GM15510 (cell line): Measurements from ENCODE around the gene ZFYVE16.

Source experiments
- POLR2A ChIP-seq: IDR thresholded peaks from 3 replicates; pipeline ENCODE4 v1.6.1; 2011; ENCODE audit warnings: borderline replicate concordance; ENCODE audit not compliant: insufficient read length; ENCODE audit errors: extremely low read depth

The ZFYVE16 gene

GRCh38 chr5:80509362-80509761 is 101.5 kb downstream of the ZFYVE16 start:
- TF ChIP-seq POLR2A = no peak

GRCh38 chr5:80516826-80517225 is 109.0 kb downstream of the ZFYVE16 start:
- no peak for TF ChIP-seq POLR2A
